Nephron progenitor cell (in vitro differentiated cells): ENCODE data around the gene KCNA10.

Experiments used
- DNase-seq: peaks from one replicate; pipeline ENCODE4 v3.0.0; 2021
- H3K27ac Mint-ChIP-seq: 2 replicates; pipeline ENCODE4 v1.8.0; 2021; ENCODE audit warnings: mild to moderate bottlenecking, moderate library complexity, mixed read lengths
- H3K27me3 Mint-ChIP-seq: 2 replicates; pipeline ENCODE4 v1.8.0; 2021; ENCODE audit warnings: mild to moderate bottlenecking, low read depth, mixed read lengths; ENCODE audit not compliant: poor library complexity
- H3K36me3 Mint-ChIP-seq: 2 replicates; pipeline ENCODE4 v1.8.0; 2021; ENCODE audit warnings: low read depth, mixed read lengths
- H3K4me1 Mint-ChIP-seq: 2 replicates; pipeline ENCODE4 v1.8.0; 2021; ENCODE audit warnings: mixed read lengths
- H3K4me3 Mint-ChIP-seq: 2 replicates; pipeline ENCODE4 v1.8.0; 2021; ENCODE audit warnings: mild to moderate bottlenecking, moderate library complexity, mixed read lengths
- H3K9me3 Mint-ChIP-seq: 2 replicates; pipeline ENCODE4 v1.8.0; 2021; ENCODE audit warnings: mild to moderate bottlenecking, moderate library complexity, mixed read lengths
- TF ChIP-seq, protein P1 (sequence below): fragments of 200-600 bp; sonication (generic); IDR thresholded peaks from 2 replicates; pipeline ENCODE4 v1.5.0; 2021; ENCODE audit warnings: antibody characterized with exemption

The KCNA10 gene

DNA sequence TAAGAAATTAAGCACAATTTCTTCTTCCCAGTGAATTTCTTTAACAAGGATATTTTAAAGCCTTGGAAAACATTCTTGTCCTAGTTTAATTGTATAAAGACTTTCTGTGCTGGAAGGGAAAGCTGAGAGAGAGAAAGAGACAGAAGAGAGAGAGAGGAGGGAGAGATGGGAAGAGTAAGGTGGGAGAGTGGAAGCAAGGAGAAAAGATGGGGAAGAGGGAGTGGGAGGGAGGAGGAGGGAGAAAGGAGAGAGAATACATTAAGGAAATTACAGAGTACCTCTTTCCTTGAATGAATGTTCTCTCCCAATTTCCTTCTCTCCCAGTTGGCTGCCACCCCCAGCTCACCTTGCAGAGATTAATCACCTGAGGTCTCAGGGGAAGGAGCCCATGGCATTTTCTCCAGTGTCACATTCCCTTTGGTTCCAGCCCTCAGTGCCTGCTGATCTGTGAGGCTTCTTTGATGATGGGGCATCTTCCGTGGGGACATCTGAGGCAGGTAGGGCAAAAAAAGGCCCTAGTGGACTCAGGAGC lies 32.4 kb upstream of the KCNA10 start:
- no peaks in the 10 kb centered on the region for H3K9me3 Mint-ChIP-seq
- no peak for DNase-seq
- TF ChIP-seq, protein P1, sequence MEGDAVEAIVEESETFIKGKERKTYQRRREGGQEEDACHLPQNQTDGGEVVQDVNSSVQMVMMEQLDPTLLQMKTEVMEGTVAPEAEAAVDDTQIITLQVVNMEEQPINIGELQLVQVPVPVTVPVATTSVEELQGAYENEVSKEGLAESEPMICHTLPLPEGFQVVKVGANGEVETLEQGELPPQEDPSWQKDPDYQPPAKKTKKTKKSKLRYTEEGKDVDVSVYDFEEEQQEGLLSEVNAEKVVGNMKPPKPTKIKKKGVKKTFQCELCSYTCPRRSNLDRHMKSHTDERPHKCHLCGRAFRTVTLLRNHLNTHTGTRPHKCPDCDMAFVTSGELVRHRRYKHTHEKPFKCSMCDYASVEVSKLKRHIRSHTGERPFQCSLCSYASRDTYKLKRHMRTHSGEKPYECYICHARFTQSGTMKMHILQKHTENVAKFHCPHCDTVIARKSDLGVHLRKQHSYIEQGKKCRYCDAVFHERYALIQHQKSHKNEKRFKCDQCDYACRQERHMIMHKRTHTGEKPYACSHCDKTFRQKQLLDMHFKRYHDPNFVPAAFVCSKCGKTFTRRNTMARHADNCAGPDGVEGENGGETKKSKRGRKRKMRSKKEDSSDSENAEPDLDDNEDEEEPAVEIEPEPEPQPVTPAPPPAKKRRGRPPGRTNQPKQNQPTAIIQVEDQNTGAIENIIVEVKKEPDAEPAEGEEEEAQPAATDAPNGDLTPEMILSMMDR, result no peak
- H3K4me1 Mint-ChIP-seq, result no peaks in the 10 kb centered on the region
- H3K4me3 Mint-ChIP-seq, result no peak overlapping the region
- peaks cover 73% of the 10 kb centered on the region for H3K27me3 Mint-ChIP-seq
- H3K27ac Mint-ChIP-seq, result no peak overlapping the region
- H3K36me3 Mint-ChIP-seq, result no peaks in the 10 kb centered on the region

DNA sequence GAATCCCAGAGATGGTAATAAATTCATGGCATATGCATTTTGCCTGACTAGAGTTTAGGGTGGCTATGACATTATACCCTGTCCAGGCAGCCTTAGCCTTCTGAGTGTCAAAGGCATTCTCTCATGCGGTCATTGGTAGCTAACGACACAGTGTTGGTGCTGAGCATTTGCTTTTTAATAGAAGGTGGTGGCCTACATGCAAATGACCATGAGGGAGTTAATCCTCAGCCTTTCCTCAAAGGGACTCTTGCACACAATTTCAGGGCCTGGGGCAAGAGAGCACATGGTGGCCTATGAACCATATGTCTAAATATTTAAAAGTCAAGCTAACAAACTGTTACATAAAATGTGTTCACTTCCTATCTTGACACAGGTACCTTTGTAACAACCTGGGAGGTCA lies 30.9 kb upstream of the KCNA10 start:
- TF ChIP-seq, protein P1, result no peak
- peaks cover 67% of the 10 kb centered on the region for H3K27me3 Mint-ChIP-seq
- no peak for DNase-seq
- H3K27ac Mint-ChIP-seq, result no peak overlapping the region
- H3K4me3 Mint-ChIP-seq, result no peak overlapping the region
- H3K9me3 Mint-ChIP-seq, result no peaks in the 10 kb centered on the region
- no peaks in the 10 kb centered on the region for H3K36me3 Mint-ChIP-seq
- H3K4me1 Mint-ChIP-seq, result no peaks in the 10 kb centered on the region

DNA sequence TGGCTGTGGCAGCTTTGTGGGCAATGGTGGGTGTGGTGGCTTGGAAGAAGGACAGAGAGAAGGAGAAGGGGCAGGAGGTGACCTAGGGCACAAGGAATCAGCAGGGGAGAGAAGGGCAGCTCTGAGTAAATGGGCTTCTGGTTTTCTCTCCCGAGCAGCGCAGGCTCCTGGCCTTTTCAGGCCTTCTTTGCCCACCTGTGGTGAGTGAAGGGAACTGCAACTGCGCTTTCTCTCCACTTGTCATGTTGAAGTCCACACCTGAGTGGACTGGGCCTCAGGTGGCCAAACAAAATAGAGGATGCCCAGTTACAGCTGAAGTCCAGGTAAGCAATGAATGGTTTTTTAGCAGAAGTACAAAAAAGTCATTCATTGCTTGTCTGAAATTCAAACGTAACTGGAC lies 29.4 kb upstream of the KCNA10 start:
- peak; percentile 39 for DNase-seq
- Mint-ChIP-seq H3K4me1 (no peaks in the 10 kb centered on the region), H3K27ac (no peak overlapping the region), H3K4me3 (no peak overlapping the region), H3K36me3 (no peaks in the 10 kb centered on the region), H3K27me3 (peaks cover 60% of the 10 kb centered on the region), H3K9me3 (no peaks in the 10 kb centered on the region)
- TF ChIP-seq, protein P1, result peak; percentile 67

DNA sequence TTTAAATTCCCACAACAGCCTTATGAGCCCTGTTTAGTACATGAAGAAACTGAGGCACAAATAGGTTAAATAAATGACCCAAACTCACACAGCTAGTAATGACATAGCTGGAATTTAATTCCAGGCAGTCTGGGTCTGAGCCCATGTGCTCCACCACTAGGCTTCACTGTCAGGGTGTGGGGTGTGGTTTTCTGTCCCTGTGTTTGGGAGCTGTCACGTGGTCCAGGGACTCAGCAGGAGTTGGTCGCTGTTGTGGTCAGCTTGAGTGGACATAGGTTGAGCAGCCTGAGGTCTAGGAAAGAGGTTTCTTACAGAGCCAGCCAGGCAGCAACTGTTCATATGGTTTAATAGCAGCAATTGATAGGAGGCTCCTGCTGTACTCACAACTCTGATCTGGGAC lies 28.0 kb upstream of the KCNA10 start:
- H3K4me3 Mint-ChIP-seq, result no peak overlapping the region
- H3K27ac Mint-ChIP-seq, result no peak overlapping the region
- H3K27me3 Mint-ChIP-seq, result peaks cover 47% of the 10 kb centered on the region
- H3K9me3 Mint-ChIP-seq, result no peaks in the 10 kb centered on the region
- no peaks in the 10 kb centered on the region for H3K36me3 Mint-ChIP-seq
- TF ChIP-seq, protein P1, result no peak
- no peaks in the 10 kb centered on the region for H3K4me1 Mint-ChIP-seq
- DNase-seq, result no peak

DNA sequence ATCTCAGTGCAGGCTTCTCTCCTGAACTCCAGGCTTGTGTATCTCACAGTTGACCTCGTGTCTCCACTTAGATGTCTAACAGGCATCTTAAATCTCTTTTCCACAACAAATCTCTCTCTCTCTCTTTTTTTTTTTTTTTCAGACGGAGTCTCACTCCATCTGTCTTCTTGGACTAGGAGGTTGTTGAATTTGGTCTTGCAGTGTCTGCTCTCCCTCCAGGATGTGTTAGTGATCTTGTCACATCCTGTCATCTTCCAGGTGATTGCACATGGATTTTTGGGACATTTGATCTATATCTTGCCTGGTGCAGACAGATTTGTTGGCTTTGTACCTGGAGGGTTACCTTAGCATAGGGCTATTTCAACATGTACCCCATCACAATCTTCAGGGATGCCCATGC lies 26.5 kb upstream of the KCNA10 start:
- peaks cover 37% of the 10 kb centered on the region for H3K27me3 Mint-ChIP-seq
- H3K4me1 Mint-ChIP-seq, result no peaks in the 10 kb centered on the region
- H3K9me3 Mint-ChIP-seq, result no peaks in the 10 kb centered on the region
- TF ChIP-seq, protein P1, result no peak
- no peak for DNase-seq
- no peak overlapping the region for H3K27ac Mint-ChIP-seq
- H3K36me3 Mint-ChIP-seq, result no peaks in the 10 kb centered on the region
- H3K4me3 Mint-ChIP-seq, result no peak overlapping the region

DNA sequence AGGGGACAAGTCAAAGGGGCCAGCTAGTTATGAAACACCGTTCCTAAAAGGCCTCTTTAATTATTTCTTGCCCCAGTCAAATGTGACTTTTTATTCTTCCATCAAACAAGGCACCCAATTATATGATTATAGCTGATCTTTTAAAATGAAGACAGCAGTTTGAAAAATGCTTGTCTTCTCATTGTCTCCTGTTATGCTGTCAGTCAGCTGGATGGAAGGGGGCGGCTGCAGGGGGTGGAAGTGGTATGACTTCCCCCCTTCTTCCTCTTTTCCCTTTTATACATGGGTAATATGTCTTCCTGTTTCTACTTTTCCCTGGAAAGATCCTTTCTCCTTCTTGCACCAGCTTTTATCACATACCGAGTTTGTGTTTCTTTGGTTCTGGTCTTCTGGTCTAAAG lies 25.8 kb upstream of the KCNA10 start:
- peaks cover 37% of the 10 kb centered on the region for H3K27me3 Mint-ChIP-seq

More for the DNA sequence above, 25.8 kb upstream of the KCNA10 start:
- H3K4me1 Mint-ChIP-seq, result no peaks in the 10 kb centered on the region
- DNase-seq, result no peak
- no peaks in the 10 kb centered on the region for H3K36me3 Mint-ChIP-seq
- H3K9me3 Mint-ChIP-seq, result no peaks in the 10 kb centered on the region
- H3K4me3 Mint-ChIP-seq, result no peak overlapping the region
- TF ChIP-seq, protein P1, result no peak
- no peak overlapping the region for H3K27ac Mint-ChIP-seq
